Lower leg skin (tissue), 3 donors: Measurements from ENCODE around the gene OR4N5.

Source experiments
- CTCF ChIP-seq, 3 donors: fragments of 450-650 bp; IDR thresholded peaks; one replicate each; pipeline ENCODE4 v1.5.1; 2016; ENCODE audit warnings: antibody characterized with exemption in 3 of 3, mild to moderate bottlenecking in 3 of 3, moderate library complexity in 2 of 3
- POLR2A ChIP-seq, 2 donors: fragments of 450-650 bp; IDR thresholded peaks; one replicate each; pipeline ENCODE4 v1.6.1; 2016 to 2017; ENCODE audit warnings: antibody characterized with exemption in 2 of 2, mild to moderate bottlenecking in 1 of 2, moderate library complexity in 1 of 2

DNA sequence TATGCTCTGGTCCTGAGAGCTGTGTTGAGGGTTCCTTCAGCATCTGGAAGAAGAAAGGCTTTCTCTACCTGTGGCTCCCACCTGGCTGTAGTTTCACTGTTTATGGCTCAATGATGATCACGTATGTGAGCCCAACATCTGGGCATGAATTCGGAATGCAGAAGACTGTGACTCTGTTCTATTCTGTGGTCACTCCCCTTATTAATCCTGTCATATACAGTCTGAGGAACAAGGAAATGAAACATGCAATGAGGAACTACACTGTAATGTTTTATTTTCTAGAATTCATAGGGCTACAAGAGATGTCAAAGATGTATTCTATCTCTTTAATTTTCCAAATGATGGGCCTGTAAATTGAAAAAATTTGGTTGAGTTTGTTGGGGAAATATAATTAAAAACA lies 41.3 kb downstream of the OR4N5 start:
- TF ChIP-seq POLR2A (IDR thresholded peaks at IDR 0.05) (no peak), CTCF (IDR thresholded peaks at IDR 0.05) (no peak)
